H9 (cell line): ENCODE measurements around the gene TMEM200A. TPM values are rescaled to one million over a fixed set of nuclear protein-coding genes. Genes with fewer than 3 reads are reported as not detected.

Source experiments
- DNase-seq: peaks from one replicate; pipeline ENCODE4 v3.0.0-alpha.2; 2017
- H2AFZ ChIP-seq: one replicate; pipeline ENCODE4 v1.6.1; 2013; ENCODE audit warnings: mild to moderate bottlenecking, low read length, control low read depth, moderate library complexity
- H2AK5ac ChIP-seq: 2 replicates; pipeline ENCODE4 v1.6.1; 2013; ENCODE audit warnings: low read length, control low read depth, mixed read lengths; ENCODE audit not compliant: insufficient read length
- H2BK120ac ChIP-seq: one replicate; pipeline ENCODE4 v1.6.1; 2013; ENCODE audit warnings: low read depth, mild to moderate bottlenecking, low read length, control low read depth, inconsistent platforms; ENCODE audit not compliant: poor library complexity, severe bottlenecking
- H2BK12ac ChIP-seq: 2 replicates; pipeline ENCODE4 v1.6.1; 2013; ENCODE audit warnings: low read length, control low read depth, mixed read lengths, low read depth; ENCODE audit not compliant: insufficient read length
- H2BK15ac ChIP-seq: 2 replicates; pipeline ENCODE4 v1.6.1; 2013; ENCODE audit warnings: low read depth, low read length, control low read depth
- H2BK20ac ChIP-seq: one replicate; pipeline ENCODE4 v1.6.1; 2013; ENCODE audit warnings: low read depth, mild to moderate bottlenecking, low read length, control low read depth, inconsistent platforms; ENCODE audit not compliant: poor library complexity, severe bottlenecking
- H2BK5ac ChIP-seq: 2 replicates; pipeline ENCODE4 v1.6.1; 2013; ENCODE audit warnings: low read length, control low read depth, mixed read lengths; ENCODE audit not compliant: insufficient read length
- H3K14ac ChIP-seq: 2 replicates; pipeline ENCODE4 v1.6.1; 2013; ENCODE audit warnings: low read length, control low read depth; ENCODE audit not compliant: insufficient read depth
- H3K18ac ChIP-seq: 2 replicates; pipeline ENCODE4 v1.6.1; 2013; ENCODE audit warnings: low read depth, mild to moderate bottlenecking, mixed read lengths, low read length, control low read depth; ENCODE audit not compliant: insufficient read length
- H3K23ac ChIP-seq: 2 replicates; pipeline ENCODE4 v1.6.1; 2013; ENCODE audit warnings: low read length, control low read depth, mixed read lengths, low read depth; ENCODE audit not compliant: insufficient read length
- H3K23me2 ChIP-seq: 2 replicates; pipeline ENCODE4 v1.6.1; 2013; ENCODE audit warnings: low read depth, mild to moderate bottlenecking, mixed read lengths, low read length, control low read depth; ENCODE audit not compliant: insufficient read length, poor library complexity, severe bottlenecking
- H3K27ac ChIP-seq: 2 replicates; pipeline ENCODE4 v1.5.1; 2013; ENCODE audit warnings: low read length, control low read depth, mixed read lengths, low read depth; ENCODE audit not compliant: insufficient read length
- H3K27me3 ChIP-seq: 2 replicates; pipeline ENCODE4 v1.6.1; 2013; ENCODE audit warnings: low read length, control low read depth, inconsistent platforms; ENCODE audit not compliant: insufficient read depth
- H3K4ac ChIP-seq: 2 replicates; pipeline ENCODE4 v1.6.1; 2013; ENCODE audit warnings: low read depth, mild to moderate bottlenecking, control low read depth, inconsistent platforms, low read length, moderate library complexity
- H3K4me1 ChIP-seq: 2 replicates; pipeline ENCODE4 v1.6.1; 2013; ENCODE audit warnings: low read length, control low read depth, inconsistent platforms; ENCODE audit not compliant: insufficient read depth
- H3K4me2 ChIP-seq: 2 replicates; pipeline ENCODE4 v1.6.1; 2013; ENCODE audit warnings: low read length, control low read depth, mixed read lengths; ENCODE audit not compliant: insufficient read length, insufficient read depth
- H3K56ac ChIP-seq: 2 replicates; pipeline ENCODE4 v1.6.1; 2013; ENCODE audit warnings: low read depth, mild to moderate bottlenecking, mixed read lengths, low read length, control low read depth; ENCODE audit not compliant: insufficient read length
- H3K79me1 ChIP-seq: 2 replicates; pipeline ENCODE4 v1.6.1; 2013; ENCODE audit warnings: low read depth, mild to moderate bottlenecking, moderate library complexity, low read length, control low read depth, inconsistent platforms; ENCODE audit not compliant: insufficient read depth, poor library complexity, severe bottlenecking
- H3K79me2 ChIP-seq: 2 replicates; pipeline ENCODE4 v1.6.1; 2013; ENCODE audit warnings: low read length, control low read depth, inconsistent platforms; ENCODE audit not compliant: insufficient read depth
- H3K9ac ChIP-seq: 2 replicates; pipeline ENCODE4 v1.6.1; 2013; ENCODE audit warnings: low read length, control low read depth, mixed read lengths; ENCODE audit not compliant: insufficient read length; ENCODE audit errors: extremely low read depth
- H3K9me3 ChIP-seq: one replicate; pipeline ENCODE4 v1.6.1; 2013; ENCODE audit warnings: low read depth, low read length, inconsistent platforms; ENCODE audit not compliant: control insufficient read depth
- H3T11ph ChIP-seq: one replicate; pipeline ENCODE4 v1.6.1; 2013; ENCODE audit warnings: mild to moderate bottlenecking, low read length, control low read depth, inconsistent platforms
- H4K20me1 ChIP-seq: one replicate; pipeline ENCODE4 v1.6.1; 2013; ENCODE audit not compliant: control insufficient read depth, insufficient read length, insufficient read depth
- H4K5ac ChIP-seq: 2 replicates; pipeline ENCODE4 v1.6.1; 2013; ENCODE audit warnings: low read depth, mild to moderate bottlenecking, mixed read lengths, low read length, control low read depth; ENCODE audit not compliant: insufficient read length
- H4K8ac ChIP-seq: replicated peaks from 2 replicates; pipeline ENCODE4 v1.6.1; 2013; ENCODE audit warnings: low read length, control low read depth, mixed read lengths, low read depth; ENCODE audit not compliant: insufficient read length
- H4K91ac ChIP-seq: 2 replicates; pipeline ENCODE4 v1.6.1; 2013; ENCODE audit warnings: low read depth, mild to moderate bottlenecking, moderate library complexity, mixed read lengths, low read length, control low read depth; ENCODE audit not compliant: insufficient read length
- H3K27ac Mint-ChIP-seq, 3 experiments: 2 replicates in 2 of 3; 3 replicates in 1 of 3; pipeline ENCODE4 v1.8.0; 2020 to 2021; ENCODE audit warnings: mixed read lengths in 3 of 3, mild to moderate bottlenecking in 1 of 3, moderate library complexity in 1 of 3
- H3K27me3 Mint-ChIP-seq: 2 replicates; pipeline ENCODE4 v1.8.0; 2021; ENCODE audit warnings: low read depth, mild to moderate bottlenecking, moderate library complexity, mixed read lengths
- H3K36me3 Mint-ChIP-seq, 3 experiments: 2 replicates in 2 of 3; 3 replicates in 1 of 3; pipeline ENCODE4 v1.8.0; 2020 to 2021; ENCODE audit warnings: low read depth in 3 of 3, mixed read lengths in 3 of 3; ENCODE audit not compliant: insufficient read depth in 1 of 3
- H3K4me1 Mint-ChIP-seq, 2 experiments: 2 replicates each; pipeline ENCODE4 v1.8.0; 2020; ENCODE audit warnings: mixed read lengths in 2 of 2
- H3K4me3 Mint-ChIP-seq, 2 experiments: 2 replicates in 1 of 2; 3 replicates in 1 of 2; pipeline ENCODE4 v1.8.0; 2020 to 2021; ENCODE audit warnings: mild to moderate bottlenecking in 2 of 2, mixed read lengths in 2 of 2, moderate library complexity in 1 of 2
- H3K9me3 Mint-ChIP-seq, 2 experiments: 2 replicates in 1 of 2; 3 replicates in 1 of 2; pipeline ENCODE4 v1.8.0; 2020; ENCODE audit warnings: mild to moderate bottlenecking in 2 of 2, mixed read lengths in 2 of 2, moderate library complexity in 1 of 2
- WGBS: extraction: QIAGEN DNeasy Blood & Tissue Kit; methylation state at CpG from one replicate; pipeline ENCODE4 v1.1.7; 2013; ENCODE audit warnings: missing lambda C conversion rate, low lambda C conversion rate, mixed read lengths; ENCODE audit not compliant: insufficient read length; ENCODE audit errors: extremely low coverage; 5-methylcytosine and 5-hydroxymethylcytosine counted together
- total RNA-seq: library from RNA; stranded (reverse); gene quantifications from 2 replicates; pipeline ENCODE4 v1.2.1, GENCODE V29; 2021
- TF ChIP-seq, protein P1 (sequence below): fragments of 200-600 bp; sonication (generic); conservative IDR thresholded peaks from 3 replicates; pipeline ENCODE4 v1.8.0; 2021; ENCODE audit warnings: antibody characterized with exemption, mild to moderate bottlenecking

The TMEM200A gene
- total RNA-seq, 1 experiment from 2014 or later, result 6.1 TPM

- H3K23me2 ChIP-seq, result no peaks in the 10 kb centered on the region
- no peaks in the 10 kb centered on the region for H3K9me3 ChIP-seq
- no peaks in the 10 kb centered on the region for H3K27me3 ChIP-seq
- H2BK20ac ChIP-seq, result no peak overlapping the region
- no peak overlapping the region for H2BK12ac ChIP-seq
- H3K79me1 ChIP-seq, result peaks cover 2% of the 10 kb centered on the region
- H3K56ac ChIP-seq, result no peak overlapping the region
- TF ChIP-seq, protein P1, sequence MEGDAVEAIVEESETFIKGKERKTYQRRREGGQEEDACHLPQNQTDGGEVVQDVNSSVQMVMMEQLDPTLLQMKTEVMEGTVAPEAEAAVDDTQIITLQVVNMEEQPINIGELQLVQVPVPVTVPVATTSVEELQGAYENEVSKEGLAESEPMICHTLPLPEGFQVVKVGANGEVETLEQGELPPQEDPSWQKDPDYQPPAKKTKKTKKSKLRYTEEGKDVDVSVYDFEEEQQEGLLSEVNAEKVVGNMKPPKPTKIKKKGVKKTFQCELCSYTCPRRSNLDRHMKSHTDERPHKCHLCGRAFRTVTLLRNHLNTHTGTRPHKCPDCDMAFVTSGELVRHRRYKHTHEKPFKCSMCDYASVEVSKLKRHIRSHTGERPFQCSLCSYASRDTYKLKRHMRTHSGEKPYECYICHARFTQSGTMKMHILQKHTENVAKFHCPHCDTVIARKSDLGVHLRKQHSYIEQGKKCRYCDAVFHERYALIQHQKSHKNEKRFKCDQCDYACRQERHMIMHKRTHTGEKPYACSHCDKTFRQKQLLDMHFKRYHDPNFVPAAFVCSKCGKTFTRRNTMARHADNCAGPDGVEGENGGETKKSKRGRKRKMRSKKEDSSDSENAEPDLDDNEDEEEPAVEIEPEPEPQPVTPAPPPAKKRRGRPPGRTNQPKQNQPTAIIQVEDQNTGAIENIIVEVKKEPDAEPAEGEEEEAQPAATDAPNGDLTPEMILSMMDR, result no peak
- H3K9ac ChIP-seq, result no peak overlapping the region
- no peak overlapping the region for H2BK5ac ChIP-seq
- H4K5ac ChIP-seq, result no peak overlapping the region
- H3K4me1 ChIP-seq, result peaks cover 5% of the 10 kb centered on the region; the same call in 1 of the 2 replicates
- H3K14ac ChIP-seq, result no peak overlapping the region
- H3K4ac ChIP-seq, result no peak overlapping the region
- H4K91ac ChIP-seq, result no peak overlapping the region
- no peak overlapping the region for H3T11ph ChIP-seq
- no peak overlapping the region for H3K27ac ChIP-seq
- Mint-ChIP-seq H3K27me3 (no peaks in the 10 kb centered on the region; the same call in 1 of the 2 replicates), H3K4me3 (no peak overlapping the region), H3K9me3 (no peaks in the 10 kb centered on the region), H3K27ac (no peak overlapping the region), H3K4me1 (peaks cover 43 to 45% of the 10 kb centered on the region in 2 experiments), H3K36me3 (no peaks in the 10 kb centered on the region)
- no peak overlapping the region for H2AFZ ChIP-seq
- no peak overlapping the region for H2BK15ac ChIP-seq
- H2BK120ac ChIP-seq, result no peak overlapping the region
- H3K18ac ChIP-seq, result no peak overlapping the region
- H3K23ac ChIP-seq, result no peak overlapping the region
- H4K20me1 ChIP-seq, result no peaks in the 10 kb centered on the region
- no peaks in the 10 kb centered on the region; the same call in 1 of the 2 replicates for H3K79me2 ChIP-seq
- H3K4me2 ChIP-seq, result no peak overlapping the region
- H4K8ac ChIP-seq, result no peak overlapping the region
- no CpG with 5 or more reads among the region's 7 CpGs for WGBS
- no peak for DNase-seq
- no peak overlapping the region for H2AK5ac ChIP-seq
These were observed 6.2 kb downstream of the TMEM200A start for GRCh38 chr6:130371921-130372420.
